Naive B cell (primary cell): Measurements from ENCODE around the gene MAP2. TPM values are rescaled to one million over a fixed set of nuclear protein-coding genes. Genes with fewer than 3 reads are reported as not detected.
"Not testable (repeated sequence)": the region's sequence is repeated elsewhere in the genome, so short reads cannot be mapped to it uniquely, and the experiment has no call there.

Experiments used
- ATAC-seq, 2 donors: fragments of 150-1000 bp; cut with Tn5 transposase; 2 replicates each; pipeline ENCODE4 v1.10.0; 2021; ENCODE audit warnings: low read depth in 2 of 2, mild to moderate bottlenecking in 2 of 2, moderate library complexity in 2 of 2
- DNase-seq: peaks from one replicate; pipeline ENCODE4 v3.0.0; 2022
- H3K27ac Mint-ChIP-seq, 6 donors: one replicate each; pipeline ENCODE4 v1.8.0; 2020 to 2022; ENCODE audit warnings: mild to moderate bottlenecking in 6 of 6, mixed read lengths in 6 of 6, moderate library complexity in 5 of 6, inconsistent platforms in 2 of 6
- H3K27me3 Mint-ChIP-seq, 3 donors: one replicate each; pipeline ENCODE4 v1.8.0; 2021 to 2022; ENCODE audit warnings: mixed read lengths in 3 of 3, mild to moderate bottlenecking in 1 of 3
- H3K36me3 Mint-ChIP-seq, 2 donors: one replicate each; pipeline ENCODE4 v1.8.0; 2020 to 2022; ENCODE audit warnings: mixed read lengths in 2 of 2, inconsistent platforms in 1 of 2, mild to moderate bottlenecking in 1 of 2
- H3K4me1 Mint-ChIP-seq, 3 donors: one replicate each; pipeline ENCODE4 v1.8.0; 2020 to 2022; ENCODE audit warnings: mixed read lengths in 3 of 3, inconsistent platforms in 1 of 3, mild to moderate bottlenecking in 1 of 3, moderate library complexity in 1 of 3
- H3K4me3 Mint-ChIP-seq, 8 donors: one replicate each; pipeline ENCODE4 v1.8.0; 2020 to 2022; ENCODE audit warnings: mild to moderate bottlenecking in 8 of 8, mixed read lengths in 8 of 8, moderate library complexity in 8 of 8, inconsistent platforms in 2 of 8
- H3K9me3 Mint-ChIP-seq, 7 donors: one replicate each; pipeline ENCODE4 v1.8.0; 2020 to 2022; ENCODE audit warnings: mixed read lengths in 7 of 7, mild to moderate bottlenecking in 5 of 7, inconsistent platforms in 2 of 7, moderate library complexity in 1 of 7
- polyA plus RNA-seq, 6 donors: library from polyadenylated mRNA; unstranded; fragments of 300-500 nt; fragmentation: Illumina TruSeq; gene quantifications; one replicate each; pipeline ENCODE4 v1.2.3, GENCODE V29; 2021; ENCODE audit warnings: low read depth in 6 of 6

MAP2 gene
- polyA plus RNA-seq, 6 donors from 2014 or later = 2.7 to 10.1 (median 6.3) TPM

DNA sequence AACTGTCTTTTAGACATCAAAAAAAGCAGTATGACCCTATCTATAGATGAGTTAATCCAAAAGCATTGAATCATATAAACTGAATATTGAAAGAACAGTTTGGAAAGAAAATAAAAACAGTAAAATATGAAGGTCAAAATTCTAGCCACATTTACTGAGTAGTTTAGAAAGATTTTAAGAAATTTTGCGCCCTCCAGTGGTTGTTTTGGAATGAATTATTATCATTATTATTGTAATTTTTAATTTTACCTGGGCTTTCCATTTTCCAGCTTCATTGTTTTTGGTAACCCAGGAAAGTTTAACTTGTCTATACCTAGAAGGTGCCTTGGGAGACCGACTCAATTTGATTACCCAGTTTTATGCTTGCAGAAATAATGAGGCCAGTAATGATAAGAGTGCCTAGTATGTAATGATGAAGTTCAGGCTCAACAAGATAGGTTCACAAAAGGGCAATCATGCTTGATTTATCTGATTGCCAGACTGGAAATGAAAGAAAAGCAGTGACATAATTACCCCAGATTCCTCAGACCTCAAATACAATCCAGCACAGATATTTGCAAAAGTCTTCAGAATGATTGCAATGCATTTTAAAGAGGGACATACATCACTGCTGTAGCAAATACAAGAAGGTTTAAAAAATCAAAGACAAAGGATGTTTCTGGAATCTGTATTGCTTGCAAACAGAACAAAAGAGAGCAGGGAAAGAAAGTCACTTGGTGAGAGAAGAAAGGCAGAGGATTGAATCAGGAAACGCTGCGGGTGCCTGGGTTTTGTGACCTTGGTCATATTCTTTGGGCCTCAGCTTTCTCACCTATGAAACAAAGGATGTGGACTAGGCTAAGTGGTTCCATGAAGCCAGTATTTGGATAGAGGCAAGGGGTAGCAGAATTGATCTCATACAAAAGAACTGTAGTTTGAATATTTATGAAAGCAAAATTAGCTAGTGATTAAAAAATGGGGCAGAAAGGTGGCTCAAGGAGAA is 153.8 kb downstream of the MAP2 start:
- H3K27me3 Mint-ChIP-seq = peaks cover 0 to 5% (median 5%) of the 10 kb centered on the region in 3 donors
- ATAC-seq (no peak), DNase-seq (peak; percentile 12)
- H3K27ac Mint-ChIP-seq = peak overlapping the region in 2 of 6 donors; percentile 7 to 27
- H3K36me3 Mint-ChIP-seq = no peaks in the 10 kb centered on the region
- no peaks in the 10 kb centered on the region for H3K9me3 Mint-ChIP-seq
- no peak overlapping the region for H3K4me3 Mint-ChIP-seq
- peaks cover 3 to 12% (median 6%) of the 10 kb centered on the region in 3 donors for H3K4me1 Mint-ChIP-seq

- no peak overlapping the region for H3K27ac Mint-ChIP-seq
- ATAC-seq (no peak), DNase-seq (no peak)
- no peak overlapping the region for H3K4me3 Mint-ChIP-seq
- no peaks in the 10 kb centered on the region for H3K9me3 Mint-ChIP-seq
- H3K27me3 Mint-ChIP-seq = peaks cover 0 to 5% (median 5%) of the 10 kb centered on the region in 3 donors
- H3K4me1 Mint-ChIP-seq = peaks cover 3 to 12% (median 6%) of the 10 kb centered on the region in 3 donors
- H3K36me3 Mint-ChIP-seq = no peaks in the 10 kb centered on the region
These were observed 154.7 kb downstream of the MAP2 start for GRCh38 chr2:209578394-209579001.

DNA sequence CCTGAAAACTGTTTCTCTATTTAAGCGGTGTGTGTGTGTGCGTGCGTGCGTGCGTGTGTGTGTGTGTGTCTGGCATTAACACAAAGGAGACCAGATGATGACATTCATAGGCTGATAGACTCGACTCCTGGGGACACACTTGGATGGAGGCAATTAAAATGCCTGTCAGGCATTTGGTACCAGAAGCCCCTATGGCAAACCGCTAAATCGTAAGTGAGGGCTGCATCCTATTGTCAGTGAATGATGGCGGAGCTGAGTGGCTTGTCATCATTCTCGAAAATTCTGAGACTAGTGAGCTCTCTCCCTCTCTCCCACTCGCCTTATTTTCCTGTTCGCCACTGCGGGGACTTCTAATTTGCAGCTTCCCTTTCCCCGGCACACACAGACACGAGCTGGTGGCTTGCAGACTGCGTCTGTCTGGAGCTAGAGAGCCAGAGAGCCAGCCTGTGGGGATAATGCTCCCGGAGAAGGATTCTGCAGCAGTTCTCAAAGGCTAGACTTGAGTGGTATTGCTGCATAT is 155.4 kb downstream of the MAP2 start:
- no peak for DNase-seq
- peak overlapping the region in 1 of 6 donors; percentile 61 for H3K27ac Mint-ChIP-seq
- ATAC-seq = peak in 1 of 2 donors; percentile 9
- peak overlapping the region in 7 of 8 donors; percentile 35 to 88 (median 72) for H3K4me3 Mint-ChIP-seq
- H3K4me1 Mint-ChIP-seq = peaks cover 3 to 12% (median 6%) of the 10 kb centered on the region in 3 donors
- H3K9me3 Mint-ChIP-seq = no peaks in the 10 kb centered on the region
- H3K36me3 Mint-ChIP-seq = no peaks in the 10 kb centered on the region
- H3K27me3 Mint-ChIP-seq = peaks cover under 1 to 5% (median 5%) of the 10 kb centered on the region in 3 donors

- Mint-ChIP-seq H3K27me3 (peaks cover 0 to 10% (median 9%) of the 10 kb centered on the region in 3 donors), H3K9me3 (no peaks in the 10 kb centered on the region), H3K4me3 (no peak overlapping the region), H3K27ac (peak overlapping the region in 1 of 6 donors; percentile 17), H3K4me1 (peaks cover 3 to 10% (median 6%) of the 10 kb centered on the region in 3 donors), H3K36me3 (no peaks in the 10 kb centered on the region)
- DNase-seq (no peak), ATAC-seq (no peak)
These were observed 157.2 kb downstream of the MAP2 start for GRCh38 chr2:209581040-209581439.

GRCh38 chr2:209582281-209582680 is 158.4 kb downstream of the MAP2 start:
- no peak for ATAC-seq

DNA sequence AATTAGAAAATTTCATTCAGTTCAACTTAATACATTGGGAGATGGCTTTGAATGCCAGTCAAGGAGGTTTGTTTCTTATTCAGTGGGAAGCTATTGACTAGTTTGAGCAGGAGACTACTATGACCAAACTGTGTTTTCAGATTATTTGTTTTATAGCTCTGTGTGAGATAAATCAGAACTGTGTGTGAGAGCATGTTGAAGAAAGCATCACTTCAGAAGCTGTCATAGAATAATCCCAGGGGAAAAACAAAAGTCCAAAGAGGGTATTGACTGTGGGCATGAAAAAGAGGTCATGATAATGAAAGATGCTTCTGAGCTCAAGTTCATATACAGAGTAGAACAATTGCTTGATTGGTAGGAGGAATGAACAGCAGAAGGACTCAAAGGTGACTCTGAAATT is 160.6 kb downstream of the MAP2 start:
- H3K36me3 Mint-ChIP-seq = no peaks in the 10 kb centered on the region
- DNase-seq (no peak), ATAC-seq (no peak)
- H3K9me3 Mint-ChIP-seq = no peaks in the 10 kb centered on the region
- no peak overlapping the region for H3K4me3 Mint-ChIP-seq
- peaks cover 1 to 3% (median 2%) of the 10 kb centered on the region in 3 donors for H3K4me1 Mint-ChIP-seq
- no peak overlapping the region for H3K27ac Mint-ChIP-seq
- peaks cover 4 to 10% (median 5%) of the 10 kb centered on the region in 3 donors for H3K27me3 Mint-ChIP-seq

More at GRCh38 chr2:209582281-209582680, 158.4 kb downstream of the MAP2 start:
- H3K4me1 Mint-ChIP-seq = peaks cover 3 to 10% (median 6%) of the 10 kb centered on the region in 3 donors
- no peak for DNase-seq
- peaks cover 5 to 10% (median 9%) of the 10 kb centered on the region in 3 donors for H3K27me3 Mint-ChIP-seq
- H3K9me3 Mint-ChIP-seq = no peaks in the 10 kb centered on the region
- H3K4me3 Mint-ChIP-seq = no peak overlapping the region
- H3K36me3 Mint-ChIP-seq = no peaks in the 10 kb centered on the region
- H3K27ac Mint-ChIP-seq = no peak overlapping the region

GRCh38 chr2:209584915-209585314 is 161.1 kb downstream of the MAP2 start:
- no peak overlapping the region for H3K4me3 Mint-ChIP-seq
- H3K9me3 Mint-ChIP-seq = no peaks in the 10 kb centered on the region
- DNase-seq = no peak
- no peaks in the 10 kb centered on the region for H3K36me3 Mint-ChIP-seq
- peaks cover 4 to 10% (median 5%) of the 10 kb centered on the region in 3 donors for H3K27me3 Mint-ChIP-seq
- ATAC-seq = no peak
- peak overlapping the region in 1 of 6 donors; percentile 14 for H3K27ac Mint-ChIP-seq
- no peaks in the 10 kb centered on the region for H3K4me1 Mint-ChIP-seq

DNA sequence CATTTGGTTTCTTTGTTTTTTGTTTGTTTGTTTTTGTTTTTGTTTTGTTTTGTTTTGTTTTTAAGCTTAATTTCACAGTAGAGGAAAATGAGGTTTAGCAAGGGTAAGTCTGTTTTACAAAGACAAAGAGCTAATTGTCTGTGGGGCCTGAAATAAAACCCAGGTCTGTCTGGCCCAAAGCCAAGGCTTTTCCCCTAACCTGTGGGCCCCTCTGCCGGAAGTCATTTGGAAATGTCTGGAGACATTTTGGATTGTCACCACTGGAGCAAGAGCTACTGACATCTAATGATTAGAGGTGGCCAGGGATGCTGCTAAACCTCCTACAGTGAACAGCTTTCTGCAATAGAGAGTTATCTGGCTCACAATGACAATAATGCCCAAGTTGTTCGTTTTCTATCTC is 167.2 kb downstream of the MAP2 start:
- ATAC-seq (no peak), DNase-seq (no peak)
- no peak overlapping the region for H3K4me3 Mint-ChIP-seq

DNA sequence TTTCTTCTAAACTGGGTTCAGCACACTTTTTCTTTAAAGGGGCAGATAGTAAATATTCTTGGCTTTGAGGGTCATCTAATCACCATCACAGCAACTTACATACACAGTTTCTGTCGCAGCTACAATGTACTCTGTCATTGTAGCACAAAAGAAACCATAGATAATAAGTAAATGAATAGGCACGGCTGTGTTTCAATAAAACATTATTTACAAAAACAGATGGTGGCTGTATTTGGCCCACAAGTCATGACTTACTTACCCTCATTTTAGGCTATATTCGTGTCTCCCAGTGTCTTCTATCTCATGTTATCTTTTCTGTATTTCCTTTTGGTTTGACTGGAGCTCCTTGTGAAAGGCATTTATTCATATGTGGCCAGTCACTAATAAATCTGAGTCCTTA is 168.3 kb downstream of the MAP2 start:
- ATAC-seq (no peak), DNase-seq (no peak)
- Mint-ChIP-seq H3K9me3 (peaks cover 0 to 10% (median 2%) of the 10 kb centered on the region in 7 donors), H3K27ac (no peak overlapping the region), H3K4me3 (no peak overlapping the region), H3K4me1 (no peaks in the 10 kb centered on the region), H3K27me3 (peaks cover 0 to 4% (median 0%) of the 10 kb centered on the region in 3 donors), H3K36me3 (no peaks in the 10 kb centered on the region)

More for the DNA sequence above, 167.2 kb downstream of the MAP2 start:
- Mint-ChIP-seq H3K36me3 (no peaks in the 10 kb centered on the region), H3K27ac (no peak overlapping the region), H3K27me3 (peaks cover 0 to 5% (median 4%) of the 10 kb centered on the region in 3 donors), H3K9me3 (peaks cover 0 to 10% (median 2%) of the 10 kb centered on the region in 7 donors), H3K4me1 (no peaks in the 10 kb centered on the region)

- H3K9me3 Mint-ChIP-seq = peaks cover 0 to 10% (median 2%) of the 10 kb centered on the region in 7 donors
- ATAC-seq = no peak
- no peaks in the 10 kb centered on the region for H3K4me1 Mint-ChIP-seq
- peaks cover 0 to 4% (median 0%) of the 10 kb centered on the region in 3 donors for H3K27me3 Mint-ChIP-seq
- no peak overlapping the region for H3K4me3 Mint-ChIP-seq
- H3K27ac Mint-ChIP-seq = no peak overlapping the region
- no peaks in the 10 kb centered on the region for H3K36me3 Mint-ChIP-seq
- DNase-seq = no peak
These were observed 170.1 kb downstream of the MAP2 start for GRCh38 chr2:209593930-209594329.

DNA sequence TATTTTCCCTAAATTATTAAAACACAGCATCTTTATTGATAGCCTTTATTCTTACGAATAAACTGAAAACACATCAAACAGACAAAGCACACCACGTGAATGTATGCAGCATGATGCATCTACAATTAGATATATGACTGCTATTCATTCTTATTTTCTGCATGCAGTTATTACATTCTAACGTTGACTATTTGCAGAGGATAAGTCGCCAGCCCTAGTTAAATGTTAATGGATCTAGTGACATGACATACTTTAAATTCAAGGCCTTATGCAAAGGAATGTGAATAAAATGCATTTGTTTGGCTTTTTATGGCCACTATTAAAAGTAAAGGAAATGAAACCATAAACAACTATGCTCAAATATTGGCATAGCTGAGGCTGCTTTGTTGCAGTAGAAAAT is 172.4 kb downstream of the MAP2 start:
- Mint-ChIP-seq H3K27ac (no peak overlapping the region), H3K4me3 (no peak overlapping the region), H3K4me1 (no peaks in the 10 kb centered on the region), H3K36me3 (no peaks in the 10 kb centered on the region), H3K27me3 (peaks cover 0 to 4% (median 0%) of the 10 kb centered on the region in 3 donors), H3K9me3 (peaks cover 0 to 16% (median 3%) of the 10 kb centered on the region in 7 donors)
- DNase-seq (no peak), ATAC-seq (no peak)

GRCh38 chr2:209598227-209598626 is 174.4 kb downstream of the MAP2 start:
- not testable (repeated sequence) for H3K36me3 Mint-ChIP-seq, ATAC-seq, H3K4me3 Mint-ChIP-seq, H3K4me1 Mint-ChIP-seq, H3K27ac Mint-ChIP-seq, H3K27me3 Mint-ChIP-seq, DNase-seq
- H3K9me3 Mint-ChIP-seq = peaks cover 0 to 16% (median 3%) of the 10 kb centered on the region in 7 donors
